Amygdala (tissue), 56 donors: ENCODE results near the gene ZDHHC11B.
"Not testable (repeated sequence)": the region's sequence is repeated elsewhere in the genome, so short reads cannot be mapped to it uniquely, and the experiment has no call there.

ENCODE experiments used
- DNase-seq, 56 donors: peaks; one replicate each; lab custom pipeline; 2025; lab: John Stamatoyannopoulos, UW

ZDHHC11B gene

DNA sequence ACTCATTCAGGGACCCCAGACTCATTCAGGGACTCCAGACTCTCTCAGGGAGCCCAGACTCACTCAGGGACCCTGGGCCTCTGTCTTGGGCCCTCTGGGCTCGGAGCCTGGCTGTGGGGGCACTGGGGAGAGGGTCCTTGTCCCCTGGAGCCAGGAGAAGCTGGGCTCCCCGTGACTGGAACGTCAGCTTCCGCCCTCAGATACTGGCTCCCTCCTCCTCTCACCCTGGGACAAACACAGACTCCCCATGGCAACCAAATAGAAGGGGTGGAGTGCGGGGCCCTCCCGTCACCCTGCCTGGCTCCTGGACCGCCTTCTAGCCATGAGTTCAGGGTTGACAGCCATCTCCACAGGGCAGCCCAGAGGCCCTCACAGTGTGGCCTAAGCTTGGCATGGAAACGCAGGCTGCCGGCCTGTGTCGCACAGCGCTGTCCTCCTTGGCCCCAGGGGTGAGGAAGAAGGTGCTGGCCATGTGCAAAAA is 27.6 kb downstream of the ZDHHC11B start:
- DNase-seq, result no peak

DNA sequence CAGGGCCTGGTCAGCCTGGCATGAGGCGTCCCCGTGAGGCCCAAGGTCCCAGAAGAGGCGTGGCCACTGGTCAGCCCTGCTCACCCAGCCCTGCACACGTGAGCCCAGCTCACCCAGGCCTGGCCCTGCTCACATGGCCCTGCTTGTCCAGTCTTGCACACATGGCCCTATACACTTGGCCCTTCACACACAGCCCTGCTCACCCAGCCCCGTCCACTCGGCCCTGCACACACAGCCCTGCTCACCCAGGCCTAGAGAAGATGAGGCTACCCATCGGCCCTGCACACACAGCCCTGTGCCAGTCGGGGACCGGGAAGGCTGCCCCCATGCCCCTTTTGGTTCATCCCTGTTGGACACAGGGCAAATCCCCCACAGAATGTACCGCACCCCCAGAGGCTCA is 28.4 kb downstream of the ZDHHC11B start:
- DNase-seq, result no peak

DNA sequence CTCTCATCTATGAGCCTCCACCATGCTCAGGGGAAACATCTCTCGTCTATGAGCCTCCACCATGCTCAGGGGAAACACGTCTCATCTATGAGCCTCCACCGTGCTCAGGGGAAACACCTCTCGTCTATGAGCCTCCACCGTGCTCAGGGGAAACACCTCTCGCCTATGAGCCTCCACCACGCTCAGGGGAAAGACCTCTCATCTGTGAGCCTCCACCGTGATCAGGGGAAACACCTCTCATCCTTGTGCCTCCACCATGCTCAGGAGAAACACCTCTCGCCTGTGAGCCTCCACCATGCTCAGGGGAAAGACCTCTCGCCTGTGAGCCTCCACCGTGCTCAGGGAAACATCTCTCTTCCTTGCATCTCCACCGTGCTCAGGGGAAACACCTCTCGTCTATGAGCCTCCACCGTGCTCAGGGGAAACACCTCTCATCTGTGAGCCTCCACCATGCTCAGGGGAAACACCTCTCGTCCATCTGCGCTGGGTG is 30.3 kb downstream of the ZDHHC11B start:
- DNase-seq, result not testable (repeated sequence)

DNA sequence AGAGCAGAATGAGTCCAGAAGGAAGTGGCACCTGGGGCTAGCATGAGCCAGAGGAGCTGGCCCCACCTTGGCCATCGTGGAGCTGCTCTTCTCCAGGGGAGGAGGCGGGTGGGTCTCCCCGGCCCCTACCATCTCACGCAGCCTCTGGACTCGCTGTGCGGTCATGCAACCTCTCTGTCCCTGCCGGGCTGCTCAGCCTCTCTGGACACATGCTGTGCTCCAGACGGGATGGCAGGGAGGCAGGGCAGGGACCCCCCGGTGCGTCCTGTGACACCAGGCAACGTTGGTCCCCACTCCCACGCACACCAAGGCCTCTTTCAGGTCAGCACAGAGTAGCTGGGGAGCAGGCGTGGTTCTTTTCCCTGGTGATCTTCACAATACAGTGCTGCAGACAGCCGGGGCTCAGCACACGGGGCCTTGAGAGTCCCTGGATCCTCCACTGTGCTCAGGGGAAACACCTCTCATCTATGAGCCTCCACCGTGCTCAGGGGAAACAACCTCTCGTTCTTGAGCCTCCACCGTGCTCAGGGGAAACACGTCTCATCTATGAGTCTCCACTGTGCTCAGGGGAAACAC is 30.9 kb downstream of the ZDHHC11B start:
- not testable (repeated sequence) for DNase-seq

DNA sequence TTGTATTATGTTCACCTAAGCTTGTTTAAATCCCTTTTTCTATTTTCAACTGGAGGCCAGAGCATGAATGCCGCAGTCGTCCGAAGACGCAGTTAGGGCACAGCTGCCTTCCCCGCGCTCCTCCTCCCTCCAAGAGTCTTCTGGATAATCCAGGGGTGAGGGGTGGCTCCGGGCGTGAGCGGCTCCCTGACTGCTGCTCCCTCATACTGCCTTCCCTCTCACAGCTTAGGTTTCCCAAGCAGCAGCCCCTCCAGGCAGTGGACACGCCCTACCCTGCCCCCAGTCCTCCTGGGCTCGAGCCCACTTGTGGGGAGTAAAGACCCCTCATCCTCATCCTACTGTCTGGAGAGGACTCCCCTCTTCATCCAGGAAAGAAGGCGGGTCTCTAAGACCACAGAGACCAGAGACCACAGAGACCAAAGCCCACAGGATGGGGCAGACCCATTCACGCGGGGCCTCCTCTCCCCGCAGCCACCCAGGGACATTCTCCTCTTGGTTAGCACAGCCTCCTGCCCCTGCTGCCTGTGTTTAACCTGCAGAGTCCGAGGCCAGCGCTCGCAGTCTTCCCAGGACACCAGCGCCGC is 31.9 kb downstream of the ZDHHC11B start:
- not testable (repeated sequence) for DNase-seq

DNA sequence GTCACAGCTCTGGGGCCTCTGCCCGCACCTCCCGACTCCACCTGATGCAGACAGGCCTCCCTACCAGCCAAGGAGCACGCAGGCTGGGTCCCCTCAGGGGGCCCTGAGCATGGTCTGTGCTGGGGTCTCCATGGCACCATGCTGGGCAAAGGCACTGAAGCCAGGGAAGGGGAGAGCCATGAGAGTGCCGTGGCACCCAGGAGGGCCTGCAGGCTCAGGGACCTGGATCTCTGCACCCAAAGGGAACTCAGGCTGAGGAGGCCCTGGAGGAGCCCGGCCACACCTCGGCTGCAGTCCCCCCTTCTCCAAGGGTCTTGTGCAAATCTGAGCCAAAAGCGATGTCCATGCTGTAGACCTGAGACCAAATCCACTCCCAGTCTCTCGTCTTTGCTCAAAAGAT is 32.5 kb downstream of the ZDHHC11B start:
- DNase-seq, result not testable (repeated sequence)

DNA sequence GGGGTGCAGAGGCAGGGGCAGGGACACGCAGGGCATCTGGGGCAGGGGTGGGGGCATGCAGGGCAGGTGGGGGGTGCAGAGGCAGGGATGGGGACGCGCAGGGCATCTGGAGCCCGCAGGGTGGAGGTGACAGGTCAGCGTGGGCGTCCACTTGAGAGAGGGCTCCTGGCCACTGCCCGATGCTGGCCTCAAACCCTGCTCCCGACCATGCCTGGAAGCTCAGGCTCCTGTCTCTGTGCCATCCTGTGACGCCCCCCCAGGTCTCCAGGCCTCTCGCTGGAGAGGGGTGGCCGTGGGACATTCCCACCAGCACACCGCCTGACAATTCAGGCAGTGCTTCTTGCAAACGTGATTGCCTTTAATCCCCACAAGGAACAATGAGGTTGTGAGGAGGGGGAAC is 33.0 kb downstream of the ZDHHC11B start:
- no peak for DNase-seq

DNA sequence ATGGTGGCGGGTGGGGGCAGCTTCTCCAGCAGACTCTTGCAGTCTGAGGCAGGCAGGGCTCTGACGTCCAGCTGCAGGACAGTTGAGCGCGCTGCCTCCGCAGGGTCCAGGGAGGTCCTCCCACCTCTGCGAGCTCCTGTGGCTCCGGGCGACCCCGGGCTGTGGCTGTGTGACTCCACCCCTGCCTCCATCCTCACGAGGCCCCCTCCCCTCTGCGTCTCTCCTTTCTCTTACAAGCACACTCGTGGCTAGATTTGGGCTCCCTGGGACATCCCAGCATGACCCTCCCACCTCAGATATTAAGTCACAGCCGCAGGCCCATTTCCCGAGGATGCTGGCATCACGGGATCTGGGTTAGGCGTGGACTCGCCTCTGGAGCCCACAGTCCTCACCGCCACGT is 34.3 kb downstream of the ZDHHC11B start:
- DNase-seq, result not testable (repeated sequence)

DNA sequence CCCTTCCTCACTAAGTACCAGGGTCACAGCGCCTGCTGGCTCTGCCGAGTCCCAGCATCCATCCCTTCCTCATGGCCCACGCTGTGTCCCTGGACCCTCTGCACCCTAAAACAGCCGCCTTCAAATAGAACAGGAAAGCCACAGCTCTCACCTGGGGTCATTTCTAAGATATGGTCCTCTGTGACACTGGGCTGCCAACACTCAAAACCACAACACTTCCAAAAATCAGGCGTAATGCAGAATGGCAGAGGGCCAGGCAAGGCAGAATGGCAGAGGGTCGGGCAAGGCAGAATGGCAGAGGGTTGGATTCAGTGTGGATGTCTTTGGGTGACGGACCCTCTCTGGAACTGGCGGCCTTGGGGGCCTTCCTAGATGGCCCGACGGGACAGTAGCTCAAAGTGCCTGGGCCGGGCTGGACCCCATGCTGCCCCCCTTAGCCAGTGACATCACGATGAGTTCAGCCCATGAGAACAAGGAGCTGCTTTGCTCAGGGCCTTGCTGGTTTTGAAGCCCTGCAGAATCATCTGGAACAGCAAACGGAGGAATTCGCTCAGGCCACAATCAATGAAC is 35.3 kb downstream of the ZDHHC11B start:
- no peak for DNase-seq

DNA sequence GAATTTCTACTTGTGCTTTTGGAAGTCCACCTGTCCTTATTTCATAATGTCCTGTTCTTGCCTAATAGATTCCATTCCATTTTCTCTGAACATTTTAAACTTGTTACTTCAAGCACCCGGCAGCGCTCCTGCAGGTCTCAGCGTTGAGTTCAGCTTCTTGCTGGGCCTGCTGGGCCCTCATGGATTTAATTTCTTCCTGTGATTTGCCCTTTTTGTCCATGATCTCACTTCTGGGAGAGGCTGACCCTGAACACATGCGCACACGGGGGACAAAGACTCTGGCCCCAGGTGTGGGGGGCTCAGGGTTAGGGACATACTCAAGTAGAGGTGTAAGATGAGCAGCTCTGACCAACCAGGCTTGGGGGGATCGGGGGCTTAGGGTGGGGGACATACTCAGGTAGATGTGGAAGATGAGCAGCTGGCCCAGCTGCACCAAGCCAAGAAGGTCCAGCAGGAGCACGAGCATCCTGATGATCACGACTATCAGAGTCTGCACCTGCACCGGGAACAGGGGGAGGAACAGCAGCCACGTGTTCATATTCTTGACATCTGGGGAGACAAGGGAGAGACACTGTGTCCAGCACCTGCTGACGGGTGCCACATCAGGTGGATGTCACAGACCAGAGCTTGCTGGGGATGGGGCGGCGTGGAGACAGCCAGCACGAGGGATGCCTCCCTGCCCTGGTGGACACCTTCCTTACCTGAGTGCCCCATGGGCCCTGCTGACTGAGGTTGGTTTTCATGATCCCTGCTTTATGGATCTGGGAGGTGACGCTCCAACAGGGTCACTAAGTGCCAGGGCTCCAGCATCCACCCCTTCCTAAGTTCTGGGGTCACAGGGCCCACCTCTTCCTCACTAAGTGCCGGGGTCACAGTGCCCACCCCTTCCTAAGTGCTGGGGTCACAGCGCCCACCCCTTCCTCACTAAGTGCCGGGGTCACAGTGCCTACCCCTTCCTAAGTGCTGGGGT is 36.2 kb downstream of the ZDHHC11B start:
- DNase-seq, result not testable (repeated sequence)

DNA sequence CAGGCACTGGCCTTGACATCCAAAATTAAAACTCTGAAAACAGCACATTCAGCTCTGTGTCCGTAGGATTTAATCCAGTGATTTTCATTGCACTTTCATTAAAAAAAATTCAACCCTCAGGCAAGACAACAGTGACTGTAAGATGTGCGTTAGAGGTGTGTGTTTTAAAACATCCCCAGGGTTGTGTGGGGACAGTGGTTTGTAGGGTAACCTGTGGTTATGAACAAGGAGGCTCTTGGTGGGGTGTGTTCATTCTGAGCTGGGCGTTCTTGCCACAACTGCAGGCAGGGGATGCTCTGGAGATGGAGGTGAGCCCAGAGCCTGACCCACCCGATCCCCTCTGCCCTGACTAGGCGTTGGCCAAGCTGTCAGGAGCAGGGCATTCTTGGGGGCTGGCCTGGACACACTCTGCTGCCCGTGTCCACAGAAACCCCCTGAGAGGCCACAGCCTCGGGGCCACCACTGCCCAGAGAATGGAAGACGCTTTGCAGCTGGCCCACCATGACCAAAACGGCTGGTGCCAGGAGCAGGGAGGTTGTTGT is 37.2 kb downstream of the ZDHHC11B start:
- not testable (repeated sequence) for DNase-seq

DNA sequence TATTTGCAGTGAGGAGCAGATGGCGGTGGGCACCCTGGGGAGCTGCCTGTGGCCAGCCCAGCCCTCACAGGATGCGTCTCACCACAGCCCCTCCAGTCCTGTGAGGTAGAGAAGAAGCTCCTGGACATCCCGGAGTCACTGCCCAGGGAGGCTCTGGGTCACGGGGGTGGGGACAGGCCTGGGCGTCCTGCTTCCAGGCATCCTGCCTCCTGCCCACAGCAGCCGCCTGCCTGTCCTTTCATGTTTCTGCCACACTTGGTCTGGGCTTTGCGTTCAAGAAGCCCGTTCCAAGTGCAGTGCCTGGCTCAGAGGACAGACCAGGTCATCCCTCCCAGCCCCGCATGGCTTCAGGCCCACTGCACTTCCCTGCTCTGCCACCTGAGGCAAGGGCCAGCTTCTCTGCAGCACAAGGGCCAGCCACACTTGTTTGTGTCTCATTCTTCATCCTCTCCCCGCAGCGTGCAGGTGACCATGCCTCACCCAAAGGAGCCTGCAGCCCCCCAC is 38.2 kb downstream of the ZDHHC11B start:
- peak in 2 of 56 donors; percentile 24 to 37 for DNase-seq

DNA sequence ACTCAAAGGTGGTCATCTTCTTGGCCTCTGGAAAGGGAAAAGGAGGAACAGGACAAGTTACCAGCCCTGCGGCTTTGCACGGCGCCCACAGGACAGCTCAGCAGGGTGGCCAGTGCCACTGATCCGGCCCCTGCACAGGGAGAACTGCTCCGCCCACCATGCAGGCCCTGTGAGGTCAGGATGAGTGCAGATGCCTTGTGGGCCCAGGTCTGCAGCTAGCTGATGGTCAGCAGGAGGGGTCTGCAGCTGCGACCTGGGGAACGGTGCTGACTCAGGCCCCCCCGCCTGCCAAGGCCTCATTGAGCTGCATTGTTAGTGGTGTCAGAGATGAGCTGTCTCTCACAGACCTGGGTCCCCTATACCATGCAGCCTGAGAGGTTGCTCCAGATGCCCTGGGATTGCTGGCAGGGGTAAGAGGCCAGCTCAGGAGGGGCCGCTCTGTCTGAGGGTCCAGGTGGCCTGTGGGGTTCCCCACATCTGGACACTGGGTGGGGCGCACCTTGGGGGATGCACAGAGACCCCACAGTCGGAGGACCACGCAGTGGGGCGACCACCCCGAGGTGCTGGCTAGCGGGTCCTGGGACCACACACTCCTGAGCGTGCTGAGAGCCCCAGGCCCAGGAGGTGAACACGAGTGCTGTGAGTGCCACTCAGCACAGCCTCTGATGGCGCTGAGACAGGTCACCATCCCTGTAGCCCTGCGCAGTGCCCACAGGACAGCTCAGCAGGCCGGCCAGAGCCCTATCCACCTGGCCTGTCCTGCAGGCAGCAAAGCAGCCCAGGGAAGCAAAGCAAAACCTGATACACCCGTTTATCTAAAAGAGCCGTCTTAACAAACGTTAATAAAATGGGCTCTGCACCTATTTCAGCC is 39.0 kb downstream of the ZDHHC11B start:
- not testable (repeated sequence) for DNase-seq

DNA sequence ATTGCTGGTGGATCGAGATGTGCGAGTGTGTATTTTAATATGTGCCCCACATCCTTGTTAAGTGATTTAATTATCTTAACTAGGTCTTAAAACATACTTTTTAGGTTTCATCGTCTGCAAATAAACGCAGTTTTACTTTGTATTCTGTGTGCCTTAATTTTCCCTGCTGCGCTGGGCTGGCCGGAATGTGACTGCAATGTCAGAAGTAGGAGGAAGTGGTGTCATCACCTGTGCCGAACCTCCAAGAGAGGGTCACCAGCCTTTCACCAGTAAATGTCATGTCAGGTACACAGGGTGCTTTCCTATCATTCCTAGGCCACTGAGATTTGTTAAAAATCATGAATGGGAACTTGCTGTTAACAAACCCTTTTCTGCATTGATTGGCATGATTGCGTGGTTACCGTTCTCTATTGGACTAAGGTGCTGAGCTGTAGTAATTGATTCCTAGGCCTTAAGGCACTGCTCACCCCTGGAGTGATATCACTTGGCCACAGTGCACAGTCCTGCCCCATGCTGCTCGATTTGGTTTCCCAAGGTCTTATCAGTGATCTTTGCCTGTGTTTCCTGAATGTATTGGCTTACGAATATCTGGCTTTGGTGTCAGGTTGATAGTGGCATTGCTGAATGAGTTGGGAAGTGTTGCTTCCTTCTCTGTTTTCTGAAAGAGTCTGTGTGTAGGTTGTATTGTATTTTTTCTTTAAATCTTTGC is 40.7 kb downstream of the ZDHHC11B start:
- DNase-seq, result not testable (repeated sequence)

DNA sequence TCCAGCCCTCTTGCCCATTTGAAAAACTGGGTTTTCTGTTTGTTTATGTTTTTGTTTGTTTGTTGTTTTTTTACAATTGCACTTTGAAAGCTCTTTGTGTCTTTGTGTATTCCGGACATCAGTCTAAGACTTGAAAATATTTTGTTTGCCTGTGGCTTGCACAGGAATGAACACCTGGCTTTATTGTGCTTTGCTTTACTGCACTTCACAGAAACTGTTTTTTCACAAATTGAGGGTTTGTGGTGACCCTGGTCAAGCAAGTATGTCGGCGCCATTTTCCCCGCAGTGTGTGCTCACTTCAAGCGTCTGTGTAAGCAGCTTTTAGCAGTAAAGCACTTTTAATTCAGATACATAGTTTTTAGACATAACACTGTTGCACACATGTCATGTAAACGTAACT is 42.3 kb downstream of the ZDHHC11B start:
- DNase-seq, result not testable (repeated sequence)

DNA sequence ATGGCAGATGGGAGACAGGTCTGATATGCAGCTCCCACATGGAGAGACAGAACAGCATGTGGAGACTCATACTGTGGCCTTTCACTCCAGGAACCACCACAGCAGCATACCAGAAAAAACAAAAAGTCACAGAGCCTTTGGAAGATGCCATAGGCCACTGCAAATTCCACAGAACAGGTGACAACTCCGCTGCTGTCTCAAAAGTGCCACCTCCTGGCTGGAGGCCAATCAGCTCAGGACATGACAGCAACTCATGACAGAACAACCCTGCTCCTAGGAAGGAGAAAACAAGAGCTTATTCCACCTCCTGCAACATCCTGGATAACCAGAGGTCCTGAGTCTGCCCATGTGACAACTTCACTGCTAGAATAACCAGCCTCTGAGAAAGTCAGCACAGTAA is 50.4 kb downstream of the ZDHHC11B start:
- not testable (repeated sequence) for DNase-seq

DNA sequence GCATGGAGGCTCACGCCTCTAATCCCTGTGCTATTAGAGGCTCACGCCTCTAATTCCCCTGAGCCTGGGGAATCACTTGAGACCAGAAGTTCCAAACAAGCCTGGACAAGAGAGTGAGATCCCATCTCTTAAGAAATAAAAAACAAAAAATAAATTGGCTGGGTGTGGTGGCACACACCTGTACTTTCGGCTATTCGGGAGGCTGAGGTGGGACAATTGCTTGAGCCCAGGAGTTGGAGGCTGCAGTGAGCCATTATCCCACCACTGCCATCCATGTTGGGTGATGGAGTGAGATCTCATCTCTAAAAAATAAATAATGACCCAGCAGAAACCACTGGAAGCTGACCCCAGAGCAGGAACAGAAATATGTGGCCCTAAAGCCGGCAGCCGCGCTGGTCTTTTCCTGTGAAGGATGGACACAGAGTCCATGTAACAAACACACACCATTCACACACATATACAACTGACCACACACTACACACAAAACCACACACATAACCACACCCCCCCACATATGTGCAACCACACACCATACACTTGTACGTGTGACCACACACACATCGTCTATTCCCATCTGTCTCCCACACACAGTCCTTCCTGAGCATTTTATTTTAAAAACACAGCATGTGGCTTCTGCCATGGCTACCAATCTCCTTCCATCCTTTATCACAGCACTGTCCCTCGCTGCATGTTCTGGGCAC is 51.6 kb downstream of the ZDHHC11B start:
- DNase-seq, result not testable (repeated sequence)

DNA sequence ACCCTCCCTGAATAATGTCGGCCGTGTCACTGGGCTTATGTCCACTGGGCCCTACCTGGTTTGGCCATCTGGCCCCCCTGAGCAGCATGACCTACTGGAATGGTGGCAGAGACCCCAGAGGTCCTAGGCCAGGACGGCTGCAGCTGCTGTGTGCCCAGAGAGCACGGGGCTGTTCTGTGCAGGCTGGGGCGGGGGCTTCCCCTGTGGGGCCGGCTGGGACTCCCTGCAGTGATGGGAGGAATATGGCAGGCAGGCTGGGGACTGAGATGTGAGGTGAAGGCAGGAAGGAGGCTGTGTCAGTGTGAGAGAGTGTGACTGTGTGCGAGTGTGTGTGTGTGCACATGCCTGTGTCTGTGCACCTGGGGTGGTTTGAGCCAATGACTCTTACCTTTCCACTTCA is 55.3 kb downstream of the ZDHHC11B start:
- not testable (repeated sequence) for DNase-seq
